Neural cell (in vitro differentiated cells): ENCODE data around the gene SLCO2A1.

Experiments used
- CTCF ChIP-seq: fragments of 450-650 bp; IDR thresholded peaks from 2 replicates; pipeline ENCODE4 v1.5.1; 2014; ENCODE audit warnings: antibody characterized with exemption, mild to moderate bottlenecking, moderate library complexity; ENCODE audit not compliant: poor library complexity, severe bottlenecking
- EP300 ChIP-seq: fragments of 450-650 bp; conservative IDR thresholded peaks from 2 replicates; pipeline ENCODE4 v1.6.1; 2014; ENCODE audit warnings: antibody characterized with exemption, mild to moderate bottlenecking, moderate library complexity; ENCODE audit not compliant: poor library complexity, severe bottlenecking
- EZH2 ChIP-seq: fragments of 200-600, 300-800 bp; shearing (Covaris generic), sonication (generic); IDR thresholded peaks from 2 replicates; pipeline ENCODE4 v1.6.1; 2014; ENCODE audit warnings: antibody characterized with exemption, low read length, borderline replicate concordance, mild to moderate bottlenecking; ENCODE audit not compliant: insufficient read depth, poor library complexity, severe bottlenecking
- RAD21 ChIP-seq: fragments of 450-650 bp; conservative IDR thresholded peaks from 2 replicates; pipeline ENCODE4 v1.6.1; 2014; ENCODE audit warnings: antibody characterized with exemption, mild to moderate bottlenecking, moderate library complexity
- REST ChIP-seq: IDR thresholded peaks from 2 replicates; pipeline ENCODE4 v1.6.1; 2012; ENCODE audit warnings: borderline replicate concordance

GRCh38 chr3:134065252-134066157 is 35.8 kb upstream of the SLCO2A1 start:
- TF ChIP-seq REST (no peak), EP300 (no peak), CTCF (no peak), RAD21 (no peak), EZH2 (no peak)
